Measurements from ENCODE around the gene AXIN1. TPM values are rescaled to one million over a fixed set of nuclear protein-coding genes. Genes with fewer than 3 reads are reported as not detected.

The AXIN1 gene
- total and polyA plus RNA-seq, 2 of the 8 experiments (the other 6 are each of a cell fraction or from before 2014, with no cell fraction given): 12.5 to 41.9 TPM

DNA sequence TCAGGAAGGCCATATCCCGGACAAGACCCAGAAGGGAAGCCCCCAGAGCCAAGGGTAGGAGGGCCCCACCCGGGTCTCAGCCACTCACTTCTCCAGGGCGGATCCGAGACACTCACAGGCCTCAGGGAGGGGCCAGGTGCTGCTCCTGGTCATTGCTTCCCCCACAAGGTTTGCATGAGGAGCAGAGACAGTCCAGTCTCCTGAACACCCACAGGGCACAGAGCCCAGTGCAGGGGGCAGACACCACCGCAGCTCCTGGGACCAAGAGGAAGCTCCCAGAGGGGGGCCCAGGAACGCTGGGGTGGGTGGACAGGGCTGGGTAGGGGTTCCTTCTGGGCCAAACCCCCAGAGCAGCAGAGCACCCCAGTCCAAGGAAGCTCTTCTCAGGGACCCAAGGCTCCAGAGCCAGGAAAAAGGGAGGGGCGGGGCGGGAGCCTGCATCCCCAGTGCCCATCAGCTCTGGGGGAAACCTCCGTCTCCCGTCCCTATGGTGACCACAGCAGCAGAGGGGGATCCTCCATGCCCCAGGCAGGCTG is 18.5 kb upstream of the AXIN1 start (continued):
- TF ChIP-seq, protein P1, sequence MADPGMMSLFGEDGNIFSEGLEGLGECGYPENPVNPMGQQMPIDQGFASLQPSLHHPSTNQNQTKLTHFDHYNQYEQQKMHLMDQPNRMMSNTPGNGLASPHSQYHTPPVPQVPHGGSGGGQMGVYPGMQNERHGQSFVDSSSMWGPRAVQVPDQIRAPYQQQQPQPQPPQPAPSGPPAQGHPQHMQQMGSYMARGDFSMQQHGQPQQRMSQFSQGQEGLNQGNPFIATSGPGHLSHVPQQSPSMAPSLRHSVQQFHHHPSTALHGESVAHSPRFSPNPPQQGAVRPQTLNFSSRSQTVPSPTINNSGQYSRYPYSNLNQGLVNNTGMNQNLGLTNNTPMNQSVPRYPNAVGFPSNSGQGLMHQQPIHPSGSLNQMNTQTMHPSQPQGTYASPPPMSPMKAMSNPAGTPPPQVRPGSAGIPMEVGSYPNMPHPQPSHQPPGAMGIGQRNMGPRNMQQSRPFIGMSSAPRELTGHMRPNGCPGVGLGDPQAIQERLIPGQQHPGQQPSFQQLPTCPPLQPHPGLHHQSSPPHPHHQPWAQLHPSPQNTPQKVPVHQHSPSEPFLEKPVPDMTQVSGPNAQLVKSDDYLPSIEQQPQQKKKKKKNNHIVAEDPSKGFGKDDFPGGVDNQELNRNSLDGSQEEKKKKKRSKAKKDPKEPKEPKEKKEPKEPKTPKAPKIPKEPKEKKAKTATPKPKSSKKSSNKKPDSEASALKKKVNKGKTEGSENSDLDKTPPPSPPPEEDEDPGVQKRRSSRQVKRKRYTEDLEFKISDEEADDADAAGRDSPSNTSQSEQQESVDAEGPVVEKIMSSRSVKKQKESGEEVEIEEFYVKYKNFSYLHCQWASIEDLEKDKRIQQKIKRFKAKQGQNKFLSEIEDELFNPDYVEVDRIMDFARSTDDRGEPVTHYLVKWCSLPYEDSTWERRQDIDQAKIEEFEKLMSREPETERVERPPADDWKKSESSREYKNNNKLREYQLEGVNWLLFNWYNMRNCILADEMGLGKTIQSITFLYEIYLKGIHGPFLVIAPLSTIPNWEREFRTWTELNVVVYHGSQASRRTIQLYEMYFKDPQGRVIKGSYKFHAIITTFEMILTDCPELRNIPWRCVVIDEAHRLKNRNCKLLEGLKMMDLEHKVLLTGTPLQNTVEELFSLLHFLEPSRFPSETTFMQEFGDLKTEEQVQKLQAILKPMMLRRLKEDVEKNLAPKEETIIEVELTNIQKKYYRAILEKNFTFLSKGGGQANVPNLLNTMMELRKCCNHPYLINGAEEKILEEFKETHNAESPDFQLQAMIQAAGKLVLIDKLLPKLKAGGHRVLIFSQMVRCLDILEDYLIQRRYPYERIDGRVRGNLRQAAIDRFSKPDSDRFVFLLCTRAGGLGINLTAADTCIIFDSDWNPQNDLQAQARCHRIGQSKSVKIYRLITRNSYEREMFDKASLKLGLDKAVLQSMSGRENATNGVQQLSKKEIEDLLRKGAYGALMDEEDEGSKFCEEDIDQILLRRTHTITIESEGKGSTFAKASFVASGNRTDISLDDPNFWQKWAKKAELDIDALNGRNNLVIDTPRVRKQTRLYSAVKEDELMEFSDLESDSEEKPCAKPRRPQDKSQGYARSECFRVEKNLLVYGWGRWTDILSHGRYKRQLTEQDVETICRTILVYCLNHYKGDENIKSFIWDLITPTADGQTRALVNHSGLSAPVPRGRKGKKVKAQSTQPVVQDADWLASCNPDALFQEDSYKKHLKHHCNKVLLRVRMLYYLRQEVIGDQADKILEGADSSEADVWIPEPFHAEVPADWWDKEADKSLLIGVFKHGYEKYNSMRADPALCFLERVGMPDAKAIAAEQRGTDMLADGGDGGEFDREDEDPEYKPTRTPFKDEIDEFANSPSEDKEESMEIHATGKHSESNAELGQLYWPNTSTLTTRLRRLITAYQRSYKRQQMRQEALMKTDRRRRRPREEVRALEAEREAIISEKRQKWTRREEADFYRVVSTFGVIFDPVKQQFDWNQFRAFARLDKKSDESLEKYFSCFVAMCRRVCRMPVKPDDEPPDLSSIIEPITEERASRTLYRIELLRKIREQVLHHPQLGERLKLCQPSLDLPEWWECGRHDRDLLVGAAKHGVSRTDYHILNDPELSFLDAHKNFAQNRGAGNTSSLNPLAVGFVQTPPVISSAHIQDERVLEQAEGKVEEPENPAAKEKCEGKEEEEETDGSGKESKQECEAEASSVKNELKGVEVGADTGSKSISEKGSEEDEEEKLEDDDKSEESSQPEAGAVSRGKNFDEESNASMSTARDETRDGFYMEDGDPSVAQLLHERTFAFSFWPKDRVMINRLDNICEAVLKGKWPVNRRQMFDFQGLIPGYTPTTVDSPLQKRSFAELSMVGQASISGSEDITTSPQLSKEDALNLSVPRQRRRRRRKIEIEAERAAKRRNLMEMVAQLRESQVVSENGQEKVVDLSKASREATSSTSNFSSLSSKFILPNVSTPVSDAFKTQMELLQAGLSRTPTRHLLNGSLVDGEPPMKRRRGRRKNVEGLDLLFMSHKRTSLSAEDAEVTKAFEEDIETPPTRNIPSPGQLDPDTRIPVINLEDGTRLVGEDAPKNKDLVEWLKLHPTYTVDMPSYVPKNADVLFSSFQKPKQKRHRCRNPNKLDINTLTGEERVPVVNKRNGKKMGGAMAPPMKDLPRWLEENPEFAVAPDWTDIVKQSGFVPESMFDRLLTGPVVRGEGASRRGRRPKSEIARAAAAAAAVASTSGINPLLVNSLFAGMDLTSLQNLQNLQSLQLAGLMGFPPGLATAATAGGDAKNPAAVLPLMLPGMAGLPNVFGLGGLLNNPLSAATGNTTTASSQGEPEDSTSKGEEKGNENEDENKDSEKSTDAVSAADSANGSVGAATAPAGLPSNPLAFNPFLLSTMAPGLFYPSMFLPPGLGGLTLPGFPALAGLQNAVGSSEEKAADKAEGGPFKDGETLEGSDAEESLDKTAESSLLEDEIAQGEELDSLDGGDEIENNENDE (IDR thresholded peaks at IDR 0.05; ENCODE audit: insufficient replicate concordance, low read length): no peak
- TF ChIP-seq KDM4A (IDR thresholded peaks at IDR 0.05; ENCODE audit: low read depth, low read length, severe bottlenecking) (no peak), RNF2 (IDR thresholded peaks at IDR 0.05; ENCODE audit: borderline replicate concordance, low read depth, low read length, missing control alignments, poor library complexity, severe bottlenecking) (no peak), BACH1 (IDR thresholded peaks at IDR 0.05; ENCODE audit: low read length) (no peak), SIN3A (conservative IDR thresholded peaks at IDR 0.05 in 1 of 2, IDR thresholded peaks at IDR 0.05 in 1 of 2; ENCODE audit: low read depth in 1 of 2, low read length in 2 of 2) (no peak), JUND (IDR thresholded peaks at IDR 0.05; ENCODE audit: low read length) (no peak), TAF7 (optimal IDR thresholded peaks at IDR 0.05; ENCODE audit: borderline replicate concordance, low read depth, low read length) (no peak), NRF1 (IDR thresholded peaks at IDR 0.05; ENCODE audit: low read depth, low read length) (no peak)
